ENCODE data around the gene PFN2. TPM values are rescaled to one million over a fixed set of nuclear protein-coding genes. Genes with fewer than 3 reads are reported as not detected.

Gene PFN2
- total and polyA plus RNA-seq, 5 donors from 2014 or later = 2.2 to 4.1 (median 3.3) TPM

GRCh38 chr3:149965278-149965677 is 5.4 kb downstream of the PFN2 start:
- no peak overlapping the region for H3K4me3 Mint-ChIP-seq
- H3K27me3 Mint-ChIP-seq = peaks cover 16% of the 10 kb centered on the region
- H3K27me3 ChIP-seq (ENCODE audit: control insufficient read depth, insufficient read depth, low read length) = no peaks in the 10 kb centered on the region
- no peak overlapping the region for H3K27ac ChIP-seq (ENCODE audit: insufficient read depth, low read length, poor library complexity, severe bottlenecking)
- no peak for DNase-seq
- no peaks in the 10 kb centered on the region for H3K9me3 ChIP-seq (ENCODE audit: control insufficient read depth in 2 of 2, low read length in 2 of 2)
- peaks cover 4% of the 10 kb centered on the region for H3K36me3 Mint-ChIP-seq
- peaks cover 8% of the 10 kb centered on the region for H3K4me1 ChIP-seq (ENCODE audit: control insufficient read depth, insufficient read depth, low read length, poor library complexity, severe bottlenecking)
- H3K4me1 Mint-ChIP-seq = peaks cover 4 to 12% (median 8%) of the 10 kb centered on the region in 4 donors
- ATAC-seq (ENCODE audit: low read depth in 2 of 2) = no peak
- H3K36me3 ChIP-seq (ENCODE audit: control insufficient read depth, insufficient read depth, low read length) = no peaks in the 10 kb centered on the region
- H3K27ac Mint-ChIP-seq = peak overlapping the region in 1 of 3 donors; percentile 74
- H3K4me3 ChIP-seq (ENCODE audit: low read depth, low read length) = no peak overlapping the region
- no peaks in the 10 kb centered on the region for H3K9me3 Mint-ChIP-seq

GRCh38 chr3:149964291-149964690 is 6.4 kb downstream of the PFN2 start:
- Histone ChIP-seq H3K27ac (ENCODE audit: insufficient read depth, low read length, poor library complexity, severe bottlenecking) (no peak overlapping the region), H3K36me3 (ENCODE audit: control insufficient read depth, insufficient read depth, low read length) (no peaks in the 10 kb centered on the region), H3K27me3 (ENCODE audit: control insufficient read depth, insufficient read depth, low read length) (no peaks in the 10 kb centered on the region), H3K4me3 (ENCODE audit: low read depth, low read length) (no peak overlapping the region), H3K4me1 (ENCODE audit: control insufficient read depth, insufficient read depth, low read length, poor library complexity, severe bottlenecking) (no peaks in the 10 kb centered on the region), H3K9me3 (ENCODE audit: control insufficient read depth in 2 of 2, low read length in 2 of 2) (no peaks in the 10 kb centered on the region)
- no peak for ATAC-seq (ENCODE audit: low read depth in 2 of 2)
- DNase-seq = no peak
- H3K36me3 Mint-ChIP-seq = peaks cover 4% of the 10 kb centered on the region
- peaks cover 3 to 6% (median 4%) of the 10 kb centered on the region in 4 donors for H3K4me1 Mint-ChIP-seq
- peaks cover 9% of the 10 kb centered on the region for H3K27me3 Mint-ChIP-seq
- H3K9me3 Mint-ChIP-seq = no peaks in the 10 kb centered on the region
- H3K27ac Mint-ChIP-seq = no peak overlapping the region
- H3K4me3 Mint-ChIP-seq = peak overlapping the region in 1 of 4 donors; percentile 13

- Mint-ChIP-seq H3K4me3 (no peak overlapping the region), H3K27me3 (peaks cover 4% of the 10 kb centered on the region), H3K4me1 (peaks cover 0 to 6% (median 4%) of the 10 kb centered on the region in 4 donors), H3K27ac (no peak overlapping the region), H3K36me3 (peaks cover 4% of the 10 kb centered on the region), H3K9me3 (no peaks in the 10 kb centered on the region)
- Histone ChIP-seq H3K4me1 (ENCODE audit: control insufficient read depth, insufficient read depth, low read length, poor library complexity, severe bottlenecking) (no peaks in the 10 kb centered on the region), H3K36me3 (ENCODE audit: control insufficient read depth, insufficient read depth, low read length) (no peaks in the 10 kb centered on the region), H3K27ac (ENCODE audit: insufficient read depth, low read length, poor library complexity, severe bottlenecking) (no peak overlapping the region), H3K9me3 (ENCODE audit: control insufficient read depth in 2 of 2, low read length in 2 of 2) (no peaks in the 10 kb centered on the region), H3K4me3 (ENCODE audit: low read depth, low read length) (no peak overlapping the region), H3K27me3 (ENCODE audit: control insufficient read depth, insufficient read depth, low read length) (no peaks in the 10 kb centered on the region)
- ATAC-seq (ENCODE audit: low read depth in 2 of 2) = no peak
- DNase-seq = no peak
Measured at GRCh38 chr3:149963485-149963884, 7.2 kb downstream of the PFN2 start.

- no peak for ATAC-seq (ENCODE audit: low read depth in 2 of 2)
Measured at GRCh38 chr3:149959443-149959842, 11.3 kb downstream of the PFN2 start.

GRCh38 chr3:149958171-149958796 is 12.4 kb downstream of the PFN2 start:
- H3K9me3 ChIP-seq (ENCODE audit: control insufficient read depth in 2 of 2, low read length in 2 of 2) = no peaks in the 10 kb centered on the region
- DNase-seq = no peak
- no peak overlapping the region for H3K4me3 Mint-ChIP-seq
- no peak overlapping the region for H3K27ac ChIP-seq (ENCODE audit: insufficient read depth, low read length, poor library complexity, severe bottlenecking)
- H3K27ac Mint-ChIP-seq = peak overlapping the region in 1 of 3 donors; percentile 70
- H3K27me3 Mint-ChIP-seq = no peaks in the 10 kb centered on the region
- H3K4me1 Mint-ChIP-seq = peaks cover 6 to 19% (median 17%) of the 10 kb centered on the region in 4 donors
- H3K4me1 ChIP-seq (ENCODE audit: control insufficient read depth, insufficient read depth, low read length, poor library complexity, severe bottlenecking) = peaks cover 3% of the 10 kb centered on the region
- H3K27me3 ChIP-seq (ENCODE audit: control insufficient read depth, insufficient read depth, low read length) = no peaks in the 10 kb centered on the region
- H3K9me3 Mint-ChIP-seq = no peaks in the 10 kb centered on the region
- peaks cover 4% of the 10 kb centered on the region for H3K36me3 Mint-ChIP-seq
- no peaks in the 10 kb centered on the region for H3K36me3 ChIP-seq (ENCODE audit: control insufficient read depth, insufficient read depth, low read length)
- no peak for ATAC-seq (ENCODE audit: low read depth in 2 of 2)
- H3K4me3 ChIP-seq (ENCODE audit: low read depth, low read length) = no peak overlapping the region

More at GRCh38 chr3:149959443-149959842, 11.3 kb downstream of the PFN2 start:
- peaks cover 4% of the 10 kb centered on the region for H3K36me3 Mint-ChIP-seq
- DNase-seq = no peak
- H3K27me3 ChIP-seq (ENCODE audit: control insufficient read depth, insufficient read depth, low read length) = no peaks in the 10 kb centered on the region
- no peak overlapping the region for H3K27ac ChIP-seq (ENCODE audit: insufficient read depth, low read length, poor library complexity, severe bottlenecking)
- H3K4me1 ChIP-seq (ENCODE audit: control insufficient read depth, insufficient read depth, low read length, poor library complexity, severe bottlenecking) = no peaks in the 10 kb centered on the region
- no peak overlapping the region for H3K4me3 ChIP-seq (ENCODE audit: low read depth, low read length)
- H3K36me3 ChIP-seq (ENCODE audit: control insufficient read depth, insufficient read depth, low read length) = no peaks in the 10 kb centered on the region
- H3K4me1 Mint-ChIP-seq = peaks cover 4 to 13% (median 9%) of the 10 kb centered on the region in 4 donors
- H3K4me3 Mint-ChIP-seq = no peak overlapping the region
- H3K27ac Mint-ChIP-seq = no peak overlapping the region
- H3K9me3 Mint-ChIP-seq = no peaks in the 10 kb centered on the region
- H3K9me3 ChIP-seq (ENCODE audit: control insufficient read depth in 2 of 2, low read length in 2 of 2) = no peaks in the 10 kb centered on the region
- H3K27me3 Mint-ChIP-seq = no peaks in the 10 kb centered on the region

GRCh38 chr3:149957361-149958125 is 13.2 kb downstream of the PFN2 start:
- peaks cover 3% of the 10 kb centered on the region for H3K4me1 ChIP-seq (ENCODE audit: control insufficient read depth, insufficient read depth, low read length, poor library complexity, severe bottlenecking)
- Mint-ChIP-seq H3K27ac (no peak overlapping the region), H3K9me3 (no peaks in the 10 kb centered on the region), H3K36me3 (peaks cover 4% of the 10 kb centered on the region), H3K4me3 (no peak overlapping the region), H3K27me3 (no peaks in the 10 kb centered on the region), H3K4me1 (peaks cover 10 to 21% (median 19%) of the 10 kb centered on the region in 4 donors)
- no peak overlapping the region for H3K27ac ChIP-seq (ENCODE audit: insufficient read depth, low read length, poor library complexity, severe bottlenecking)
- no peak overlapping the region for H3K4me3 ChIP-seq (ENCODE audit: low read depth, low read length)
- ATAC-seq (ENCODE audit: low read depth in 2 of 2) (no peak), DNase-seq (no peak)
- H3K9me3 ChIP-seq (ENCODE audit: control insufficient read depth in 2 of 2, low read length in 2 of 2) = no peaks in the 10 kb centered on the region
- H3K36me3 ChIP-seq (ENCODE audit: control insufficient read depth, insufficient read depth, low read length) = no peaks in the 10 kb centered on the region
- H3K27me3 ChIP-seq (ENCODE audit: control insufficient read depth, insufficient read depth, low read length) = no peaks in the 10 kb centered on the region

GRCh38 chr3:149955449-149955848 is 15.2 kb downstream of the PFN2 start:
- no peak overlapping the region for H3K4me3 ChIP-seq (ENCODE audit: low read depth, low read length)
- H3K9me3 Mint-ChIP-seq = no peaks in the 10 kb centered on the region
- no peak overlapping the region for H3K27ac Mint-ChIP-seq

More at GRCh38 chr3:149955449-149955848, 15.2 kb downstream of the PFN2 start:
- Histone ChIP-seq H3K36me3 (ENCODE audit: control insufficient read depth, insufficient read depth, low read length) (peaks cover 4% of the 10 kb centered on the region), H3K27ac (ENCODE audit: insufficient read depth, low read length, poor library complexity, severe bottlenecking) (no peak overlapping the region), H3K4me1 (ENCODE audit: control insufficient read depth, insufficient read depth, low read length, poor library complexity, severe bottlenecking) (peaks cover 3% of the 10 kb centered on the region), H3K9me3 (ENCODE audit: control insufficient read depth in 2 of 2, low read length in 2 of 2) (no peaks in the 10 kb centered on the region), H3K27me3 (ENCODE audit: control insufficient read depth, insufficient read depth, low read length) (no peaks in the 10 kb centered on the region)
- Mint-ChIP-seq H3K4me3 (no peak overlapping the region), H3K36me3 (peaks cover under 1% of the 10 kb centered on the region), H3K4me1 (peaks cover 10 to 29% (median 28%) of the 10 kb centered on the region in 4 donors), H3K27me3 (no peaks in the 10 kb centered on the region)
- no peak for DNase-seq
- no peak for ATAC-seq (ENCODE audit: low read depth in 2 of 2)

All from CD4-positive, CD25-positive, alpha-beta regulatory T cell (primary cell).